Measurements from ENCODE around the gene CPSF4L.

DNA sequence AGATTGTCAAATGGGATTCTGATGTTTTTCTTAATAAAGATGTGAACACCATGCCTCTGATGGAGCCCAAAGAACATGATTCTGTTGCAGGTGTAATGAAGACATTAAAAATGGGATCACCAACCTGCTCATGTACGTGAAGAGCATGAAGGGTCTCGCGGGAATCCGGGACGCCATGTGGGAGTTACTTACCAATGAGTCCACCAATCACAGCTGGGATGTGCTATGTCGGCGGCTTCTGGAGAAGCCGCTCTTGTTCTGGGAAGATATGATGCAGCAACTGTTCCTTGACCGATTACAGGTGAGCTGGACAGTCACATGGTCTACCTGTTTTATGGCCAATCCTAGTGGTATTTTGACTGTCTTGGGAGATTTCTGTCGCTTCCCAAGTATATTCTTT lies 61.2 kb downstream of the CPSF4L start:
- TF ChIP-seq, protein P1, sequence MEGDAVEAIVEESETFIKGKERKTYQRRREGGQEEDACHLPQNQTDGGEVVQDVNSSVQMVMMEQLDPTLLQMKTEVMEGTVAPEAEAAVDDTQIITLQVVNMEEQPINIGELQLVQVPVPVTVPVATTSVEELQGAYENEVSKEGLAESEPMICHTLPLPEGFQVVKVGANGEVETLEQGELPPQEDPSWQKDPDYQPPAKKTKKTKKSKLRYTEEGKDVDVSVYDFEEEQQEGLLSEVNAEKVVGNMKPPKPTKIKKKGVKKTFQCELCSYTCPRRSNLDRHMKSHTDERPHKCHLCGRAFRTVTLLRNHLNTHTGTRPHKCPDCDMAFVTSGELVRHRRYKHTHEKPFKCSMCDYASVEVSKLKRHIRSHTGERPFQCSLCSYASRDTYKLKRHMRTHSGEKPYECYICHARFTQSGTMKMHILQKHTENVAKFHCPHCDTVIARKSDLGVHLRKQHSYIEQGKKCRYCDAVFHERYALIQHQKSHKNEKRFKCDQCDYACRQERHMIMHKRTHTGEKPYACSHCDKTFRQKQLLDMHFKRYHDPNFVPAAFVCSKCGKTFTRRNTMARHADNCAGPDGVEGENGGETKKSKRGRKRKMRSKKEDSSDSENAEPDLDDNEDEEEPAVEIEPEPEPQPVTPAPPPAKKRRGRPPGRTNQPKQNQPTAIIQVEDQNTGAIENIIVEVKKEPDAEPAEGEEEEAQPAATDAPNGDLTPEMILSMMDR (conservative IDR thresholded peaks at IDR 0.05; ENCODE audit: low read length), result no peak
- no peak for TF ChIP-seq EZH2phosphoT487 (IDR thresholded peaks at IDR 0.05; ENCODE audit: borderline replicate concordance, low read depth, low read length)

Data from OCI-LY7 (cell line).